Nephron (organoid): ENCODE measurements around the gene MMP25.

Experiments
- H3K27ac Mint-ChIP-seq, 3 experiments: 2 replicates each; pipeline ENCODE4 v1.8.0; 2020; ENCODE audit warnings: mixed read lengths in 3 of 3, mild to moderate bottlenecking in 2 of 3, moderate library complexity in 1 of 3
- H3K27me3 Mint-ChIP-seq: 2 replicates; pipeline ENCODE4 v1.8.0; 2021; ENCODE audit warnings: low read depth, mild to moderate bottlenecking, moderate library complexity, mixed read lengths
- H3K36me3 Mint-ChIP-seq: 2 replicates; pipeline ENCODE4 v1.8.0; 2020; ENCODE audit warnings: low read depth, mixed read lengths
- H3K4me1 Mint-ChIP-seq: 2 replicates; pipeline ENCODE4 v1.8.0; 2020; ENCODE audit warnings: mixed read lengths
- H3K4me3 Mint-ChIP-seq, 3 experiments: 2 replicates each; pipeline ENCODE4 v1.8.0; 2020; ENCODE audit warnings: mild to moderate bottlenecking in 3 of 3, mixed read lengths in 3 of 3, moderate library complexity in 2 of 3
- H3K9me3 Mint-ChIP-seq: 2 replicates; pipeline ENCODE4 v1.8.0; 2020; ENCODE audit warnings: mixed read lengths
- CTCF ChIP-seq, 3 experiments: fragments of 200-600 bp; sonication (generic); IDR thresholded peaks; one replicate each; pipeline ENCODE4 v1.5.0; 2021; ENCODE audit warnings: antibody characterized with exemption in 3 of 3; ENCODE audit not compliant: unreplicated experiment in 3 of 3

MMP25 gene

DNA sequence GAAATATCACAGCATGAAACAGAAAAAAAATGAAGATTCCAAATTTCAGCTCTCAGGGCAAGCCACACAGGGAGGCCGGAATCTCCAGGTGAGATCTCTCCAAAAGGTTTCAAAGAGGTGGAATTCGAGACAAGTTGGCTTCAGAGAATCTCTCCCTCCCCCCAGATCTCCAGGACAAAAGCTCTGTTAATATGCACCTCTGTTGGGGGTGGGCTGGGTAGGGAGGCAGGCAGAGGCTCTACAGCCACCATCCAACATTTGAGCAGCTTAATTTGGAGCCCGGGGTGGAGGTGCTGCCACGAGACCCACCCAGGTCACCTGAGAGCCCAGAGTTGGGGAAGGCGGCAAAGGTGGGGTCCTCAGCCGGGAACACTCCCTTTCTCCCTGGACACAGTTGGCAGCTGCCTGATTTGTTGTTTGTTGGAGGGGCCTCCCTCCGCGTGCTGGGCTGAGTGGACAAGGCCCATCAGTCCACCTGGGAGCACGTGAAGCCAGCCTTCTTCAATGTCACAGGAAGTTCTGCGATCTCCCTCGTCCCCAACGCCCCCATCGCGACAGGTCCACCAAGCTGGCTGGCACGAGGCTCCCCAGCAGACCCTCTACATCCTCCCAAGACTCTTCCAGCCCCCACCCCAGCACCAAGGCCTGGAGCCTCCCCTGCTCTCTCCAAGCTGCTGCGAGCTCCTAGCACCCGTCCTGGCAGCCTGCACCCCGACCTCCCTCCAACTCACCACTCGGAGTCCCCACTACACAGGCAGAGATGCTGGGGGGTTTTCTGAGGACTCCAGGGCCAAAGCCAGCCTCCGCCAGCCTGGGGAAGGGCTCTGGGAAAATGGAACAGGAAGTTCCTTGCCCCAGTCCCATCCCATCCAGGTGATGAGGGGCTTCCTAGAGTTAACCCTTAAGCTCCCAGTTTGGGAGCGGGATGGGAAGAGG is 52.4 kb downstream of the MMP25 start, which contains the start of gene ZSCAN10:
TSS of gene ZSCAN10 (minus strand) at position 836 of the 936 bp plus-strand sequence. CDS start 6,357 bp downstream, outside the sequence.
- H3K27ac Mint-ChIP-seq, result peak within 1 kb of the TSS in 1 of 3 experiments; percentile 20
- no peak for TF ChIP-seq CTCF (IDR thresholded peaks at IDR 0.05; ENCODE audit: unreplicated experiment in 3 of 3)
- peak within 1 kb of the TSS; percentile 77 to 80 (median 77) for H3K4me3 Mint-ChIP-seq
- peaks cover 37% of the 10 kb centered on the region for H3K27me3 Mint-ChIP-seq
- no peaks in the 10 kb centered on the region for H3K36me3 Mint-ChIP-seq
- peaks cover 23% of the 10 kb centered on the region for H3K4me1 Mint-ChIP-seq
- H3K9me3 Mint-ChIP-seq, result no peaks in the 10 kb centered on the region

GRCh38 chr16:3099395-3099731 is 53.0 kb downstream of the MMP25 start:
- peaks cover 23% of the 10 kb centered on the region for H3K4me1 Mint-ChIP-seq
- no peak for TF ChIP-seq CTCF (IDR thresholded peaks at IDR 0.05; ENCODE audit: unreplicated experiment in 3 of 3)
- H3K27ac Mint-ChIP-seq, result no peak overlapping the region
- H3K27me3 Mint-ChIP-seq, result peaks cover 40% of the 10 kb centered on the region
- no peaks in the 10 kb centered on the region for H3K9me3 Mint-ChIP-seq
- no peak overlapping the region for H3K4me3 Mint-ChIP-seq
- H3K36me3 Mint-ChIP-seq, result no peaks in the 10 kb centered on the region

DNA sequence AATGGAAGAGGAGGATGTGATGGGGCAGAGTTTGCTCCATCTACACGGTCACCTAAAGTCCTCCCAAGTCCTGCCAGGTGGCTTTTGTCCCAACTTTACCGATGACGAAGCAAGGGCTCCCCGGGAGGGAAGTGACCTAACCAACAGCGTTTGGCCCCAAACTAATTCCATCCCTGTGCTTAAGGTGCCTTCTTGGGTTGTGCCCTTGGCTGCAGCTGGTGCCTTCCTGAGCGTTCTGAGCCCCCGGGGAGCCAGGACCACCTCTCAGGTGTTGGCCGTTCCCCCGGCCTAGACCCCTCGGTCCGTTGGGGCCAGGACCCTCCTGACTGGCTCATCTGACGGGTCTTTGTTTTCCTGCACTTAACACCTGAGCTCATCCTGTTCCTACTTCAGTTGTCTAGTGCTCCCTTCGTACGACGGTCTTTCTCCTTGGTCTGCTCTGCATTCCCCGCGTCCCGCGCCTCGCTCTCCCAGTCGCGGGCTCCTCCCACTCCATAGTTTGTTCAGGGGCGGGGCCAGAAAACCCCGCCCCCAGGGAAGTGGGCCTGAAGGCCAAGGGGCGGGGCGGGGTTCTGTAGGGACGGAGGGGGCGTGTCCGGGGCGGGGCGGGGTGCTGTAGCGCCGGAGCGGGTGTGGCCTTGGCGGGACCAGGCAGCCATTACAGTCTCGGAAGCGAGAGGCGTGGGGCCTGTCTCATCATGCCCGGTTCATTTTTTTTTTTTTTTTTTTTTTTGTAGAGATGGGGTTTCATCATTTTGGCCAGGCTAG is 53.6 kb downstream of the MMP25 start:
- peak overlapping the region in 1 of 3 experiments; percentile 20 for H3K27ac Mint-ChIP-seq

GRCh38 chr16:3101018-3101840 is 54.9 kb downstream of the MMP25 start:
- Mint-ChIP-seq H3K27me3 (peaks cover 44% of the 10 kb centered on the region), H3K9me3 (no peaks in the 10 kb centered on the region), H3K4me3 (peak overlapping the region in 1 of 3 experiments; percentile 63), H3K36me3 (no peaks in the 10 kb centered on the region), H3K27ac (peak overlapping the region in 1 of 3 experiments; percentile 50), H3K4me1 (peaks cover 29% of the 10 kb centered on the region)
- TF ChIP-seq CTCF (IDR thresholded peaks at IDR 0.05; ENCODE audit: unreplicated experiment in 3 of 3), result peak; percentile 43 to 52 (median 51)

More for the DNA sequence above, 53.6 kb downstream of the MMP25 start:
- no peak for TF ChIP-seq CTCF (IDR thresholded peaks at IDR 0.05; ENCODE audit: unreplicated experiment in 3 of 3)
- Mint-ChIP-seq H3K27me3 (peaks cover 44% of the 10 kb centered on the region), H3K4me3 (peak overlapping the region; percentile 77 to 80 (median 77)), H3K36me3 (no peaks in the 10 kb centered on the region), H3K4me1 (peaks cover 23% of the 10 kb centered on the region), H3K9me3 (no peaks in the 10 kb centered on the region)

DNA sequence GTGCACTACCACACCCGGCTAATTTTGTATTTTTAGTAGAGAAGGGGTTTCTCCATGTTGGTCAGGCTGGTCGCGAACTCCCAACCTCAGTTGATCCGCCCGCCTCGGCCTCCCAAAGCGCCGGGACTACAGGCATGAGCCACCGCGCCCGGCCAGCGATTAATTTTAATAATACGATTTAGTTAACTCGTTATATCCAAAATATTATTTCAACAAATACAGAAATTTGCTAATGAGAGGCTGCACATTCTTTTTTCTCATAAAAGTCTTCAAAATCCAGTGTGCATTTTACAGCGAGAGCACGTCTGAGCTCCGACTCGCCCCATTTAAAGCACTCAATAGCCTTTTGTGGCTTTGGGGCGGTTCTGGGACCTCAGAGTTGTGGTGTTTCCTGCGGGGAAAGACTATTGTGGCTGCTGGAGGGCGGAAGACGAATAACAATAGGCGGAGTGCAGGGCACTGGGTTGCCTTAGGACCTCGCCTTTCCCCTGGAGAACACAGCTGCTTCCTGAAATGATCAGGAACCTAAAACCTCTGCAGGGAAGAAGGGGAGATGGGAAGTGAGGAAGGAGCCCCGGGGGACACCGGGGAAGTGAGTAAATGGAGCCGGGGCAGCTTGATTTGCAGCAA is 55.6 kb downstream of the MMP25 start:
- no peak for TF ChIP-seq CTCF (IDR thresholded peaks at IDR 0.05; ENCODE audit: unreplicated experiment in 3 of 3)
- Mint-ChIP-seq H3K36me3 (no peaks in the 10 kb centered on the region), H3K27me3 (peaks cover 44% of the 10 kb centered on the region), H3K4me1 (peaks cover 29% of the 10 kb centered on the region), H3K9me3 (no peaks in the 10 kb centered on the region), H3K27ac (peak overlapping the region in 2 of 3 experiments; percentile 57 to 70), H3K4me3 (peak overlapping the region in 2 of 3 experiments; percentile 12 to 42)
